ENCODE data around the gene GIMD1. TPM values are rescaled to one million over a fixed set of nuclear protein-coding genes. Genes with fewer than 3 reads are reported as not detected.

The GIMD1 gene
- polyA plus RNA-seq, 1 of the 3 experiments (the other 2 are of a cell fraction), result not detected

- no peaks in the 10 kb centered on the region for H4K20me1 ChIP-seq (ENCODE audit: insufficient read depth)
- 0 out of 2 replicates have a peak, but pooled peaks cover 8% of the 10 kb centered on the region for H3K9me3 ChIP-seq
- ChIA-PET CTCF (no interaction called here), POLR2A (no interaction called here)
- H3K9me2 ChIP-seq, result no peaks in the 10 kb centered on the region
- peaks cover 36 to 68% of the 10 kb centered on the region in 2 experiments for H3K36me3 ChIP-seq (replicated peaks in 1 of 2; ENCODE audit: control insufficient read depth in 1 of 2, insufficient read depth in 2 of 2, low read length in 1 of 2)
- H3K4me2 ChIP-seq, result no peak overlapping the region
- 0 out of 4 replicates have a peak, but pooled peaks cover 0 to 2% of the 10 kb centered on the region in 2 experiments for H3K4me1 ChIP-seq (ENCODE audit: control insufficient read depth in 1 of 2, insufficient read depth in 2 of 2, low read depth in 1 of 2, low read length in 1 of 2)
- TF ChIP-seq GATA2 (CRISPR knock-in tag; IDR thresholded peaks at IDR 0.05), result no peak
- TF ChIP-seq CTCF (IDR thresholded peaks at IDR 0.05), result no peak
- TF ChIP-seq TCF12 (IDR thresholded peaks at IDR 0.05), result no peak
- TF ChIP-seq GABPA (IDR thresholded peaks at IDR 0.05; ENCODE audit: low read depth), result no peak
- no peak for TF ChIP-seq IRF3 (IDR thresholded peaks at IDR 0.05; ENCODE audit: low read depth, low read length)
- TF ChIP-seq EP300 (IDR thresholded peaks at IDR 0.05; ENCODE audit: borderline replicate concordance in 1 of 2, low read depth in 1 of 2, low read length in 1 of 2), result no peak
- TF ChIP-seq MXI1 (IDR thresholded peaks at IDR 0.05; ENCODE audit: low read depth, low read length), result no peak
- no peak for TF ChIP-seq JUND (IDR thresholded peaks at IDR 0.05)
- no peak for TF ChIP-seq ZBTB33 (IDR thresholded peaks at IDR 0.05; ENCODE audit: borderline replicate concordance, low read depth)
- no peak for TF ChIP-seq ELF1 (IDR thresholded peaks at IDR 0.05)
- TF ChIP-seq REST (IDR thresholded peaks at IDR 0.05; ENCODE audit: low read depth, low read length), result no peak
- no peak for TF ChIP-seq USF1 (IDR thresholded peaks at IDR 0.05; ENCODE audit: borderline replicate concordance, low read depth)
- TF ChIP-seq RXRA (IDR thresholded peaks at IDR 0.05; ENCODE audit: borderline replicate concordance, low read depth), result no peak
- no peak for TF ChIP-seq POLR2AphosphoS5 (IDR thresholded peaks at IDR 0.05; ENCODE audit: low read depth, low read length)
- TF ChIP-seq TEAD4 (IDR thresholded peaks at IDR 0.05; ENCODE audit: borderline replicate concordance, insufficient read depth), result no peak
- no peak for TF ChIP-seq MAX (IDR thresholded peaks at IDR 0.05; ENCODE audit: low read depth)
- TF ChIP-seq FOXJ3 (CRISPR knock-in tag; IDR thresholded peaks at IDR 0.05), result no peak
- no peak for TF ChIP-seq USF2 (IDR thresholded peaks at IDR 0.05; ENCODE audit: borderline replicate concordance, low read depth, low read length)
- no peak overlapping the region for H2AFZ ChIP-seq (ENCODE audit: low read depth)
- WGBS (ENCODE audit: low lambda C conversion rate), result 98% methylated on average over 4 of the region's 4 CpGs
- no peak overlapping the region for H3K4me3 ChIP-seq (ENCODE audit: low read depth in 2 of 2, low read length in 1 of 2)
- no peak overlapping the region for H3K9ac ChIP-seq
- peaks cover 15% of the 10 kb centered on the region for H3F3A ChIP-seq (replicated peaks; ENCODE audit: insufficient read depth)
- peaks cover 38% of the 10 kb centered on the region; the same call in 1 of the 2 replicates for H3K79me2 ChIP-seq (ENCODE audit: insufficient read depth)
- no peak for DNase-seq
- no peaks in the 10 kb centered on the region for H3K27me3 ChIP-seq (ENCODE audit: insufficient read depth)
- no peak overlapping the region for H3K27ac ChIP-seq (ENCODE audit: low read depth in 2 of 2, low read length in 1 of 2)
Observed at GRCh38 chr4:106339431-106339830, 29.1 kb downstream of the GIMD1 start.

Measured in SK-N-SH (cell line).